ENCODE data around the gene TKT.
A peak's percentile ranks its signal among the peaks of the same experiment; 100 is the strongest.

Gene TKT

GRCh38 chr3:53195602-53196574, 59.9 kb downstream of the TKT start:
- DNase-seq (ENCODE audit: low spot score) = peak; percentile 35

- DNase-seq (ENCODE audit: low spot score) = no peak
These were observed 60.8 kb downstream of the TKT start for GRCh38 chr3:53195066-53195450.

GRCh38 chr3:53194210-53195065, 61.4 kb downstream of the TKT start:
- DNase-seq (ENCODE audit: low spot score) = no peak

- DNase-seq (ENCODE audit: low spot score) = no peak
These were observed 62.2 kb downstream of the TKT start for GRCh38 chr3:53193466-53194209.

- DNase-seq (ENCODE audit: low spot score) = no peak
These were observed 63.2 kb downstream of the TKT start for GRCh38 chr3:53192608-53193007.

- DNase-seq (ENCODE audit: low spot score) = no peak
These were observed 63.9 kb downstream of the TKT start for GRCh38 chr3:53191836-53192480.

GRCh38 chr3:53190659-53191058, 65.2 kb downstream of the TKT start:
- no peak for DNase-seq (ENCODE audit: low spot score)

GRCh38 chr3:53189276-53189675, 66.5 kb downstream of the TKT start:
- DNase-seq (ENCODE audit: low spot score) = no peak

GRCh38 chr3:53188720-53189119, 67.1 kb downstream of the TKT start:
- no peak for DNase-seq (ENCODE audit: low spot score)

- no peak for DNase-seq (ENCODE audit: low spot score)
These were observed 67.6 kb downstream of the TKT start for GRCh38 chr3:53188136-53188685.

GRCh38 chr3:53187430-53187829, 68.4 kb downstream of the TKT start:
- DNase-seq (ENCODE audit: low spot score) = no peak

GRCh38 chr3:53186726-53187125, 69.1 kb downstream of the TKT start:
- no peak for DNase-seq (ENCODE audit: low spot score)

GRCh38 chr3:53185761-53186465, 69.9 kb downstream of the TKT start:
- no peak for DNase-seq (ENCODE audit: low spot score)

- DNase-seq (ENCODE audit: low spot score) = no peak
These were observed 71.1 kb downstream of the TKT start for GRCh38 chr3:53184701-53185100.

- DNase-seq (ENCODE audit: low spot score) = no peak
These were observed 72.3 kb downstream of the TKT start for GRCh38 chr3:53183514-53183913.

- DNase-seq (ENCODE audit: low spot score) = no peak
These were observed 73.0 kb downstream of the TKT start for GRCh38 chr3:53182764-53183355.

- no peak for DNase-seq (ENCODE audit: low spot score)
These were observed 74.3 kb downstream of the TKT start for GRCh38 chr3:53181528-53181927.

GRCh38 chr3:53181024-53181371, 74.8 kb downstream of the TKT start:
- no peak for DNase-seq (ENCODE audit: low spot score)

- DNase-seq (ENCODE audit: low spot score) = no peak
These were observed 75.4 kb downstream of the TKT start for GRCh38 chr3:53180305-53181023.

GRCh38 chr3:53179580-53179979, 76.2 kb downstream of the TKT start:
- no peak for DNase-seq (ENCODE audit: low spot score)

Data from SW480 (cell line).